GM12874 (cell line): Measurements from ENCODE around the gene ANKS1A.

Experiments
- CTCF ChIP-seq: IDR thresholded peaks from 2 replicates; pipeline ENCODE4 v1.5.1; 2011; ENCODE audit warnings: low read depth, mild to moderate bottlenecking, control low read depth, low read length, moderate library complexity; ENCODE audit not compliant: insufficient read depth

ANKS1A gene

DNA sequence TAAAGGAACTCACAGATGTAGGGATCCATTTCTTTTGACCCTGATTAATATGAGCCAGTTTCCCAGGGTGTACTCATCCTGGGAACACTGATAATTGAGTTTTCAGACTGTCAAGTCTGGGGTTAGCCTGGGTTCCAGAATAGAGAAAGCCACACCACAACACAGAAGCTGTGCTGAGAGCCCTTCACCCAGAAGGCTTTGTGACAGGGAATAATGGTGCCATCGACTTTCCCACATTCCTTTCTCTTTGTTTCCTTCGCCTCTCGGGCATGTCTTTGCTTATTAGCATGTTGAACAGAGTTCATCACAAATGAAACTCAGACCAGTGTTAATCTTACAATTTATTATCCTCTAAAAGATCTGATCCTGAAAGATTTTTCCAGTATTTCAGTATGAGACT, 157.0 kb downstream of the ANKS1A start:
- TF ChIP-seq CTCF = no peak

DNA sequence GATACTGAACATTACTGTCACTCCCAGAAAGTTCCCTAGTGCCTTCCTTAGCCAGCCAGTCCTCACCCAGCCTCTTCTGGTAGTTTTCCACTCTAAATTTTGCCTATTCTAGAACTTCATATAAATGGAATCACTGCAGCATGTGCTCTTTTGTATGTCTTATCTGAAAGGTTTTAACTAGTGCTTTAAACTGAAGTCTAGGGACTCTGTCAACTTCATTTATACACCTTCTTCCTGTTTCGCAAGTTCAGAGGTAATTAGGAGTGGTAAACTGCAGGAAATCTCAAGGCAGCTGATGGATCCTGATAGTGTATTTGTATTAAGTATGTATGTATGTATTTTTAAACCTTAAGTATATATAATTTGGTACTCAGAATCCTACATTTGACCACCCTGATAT, 157.8 kb downstream of the ANKS1A start:
- no peak for TF ChIP-seq CTCF

- TF ChIP-seq CTCF = no peak
Observed at GRCh38 chr6:35047265-35048011, 158.4 kb downstream of the ANKS1A start.

GRCh38 chr6:35048031-35048613, 159.1 kb downstream of the ANKS1A start:
- no peak for TF ChIP-seq CTCF

DNA sequence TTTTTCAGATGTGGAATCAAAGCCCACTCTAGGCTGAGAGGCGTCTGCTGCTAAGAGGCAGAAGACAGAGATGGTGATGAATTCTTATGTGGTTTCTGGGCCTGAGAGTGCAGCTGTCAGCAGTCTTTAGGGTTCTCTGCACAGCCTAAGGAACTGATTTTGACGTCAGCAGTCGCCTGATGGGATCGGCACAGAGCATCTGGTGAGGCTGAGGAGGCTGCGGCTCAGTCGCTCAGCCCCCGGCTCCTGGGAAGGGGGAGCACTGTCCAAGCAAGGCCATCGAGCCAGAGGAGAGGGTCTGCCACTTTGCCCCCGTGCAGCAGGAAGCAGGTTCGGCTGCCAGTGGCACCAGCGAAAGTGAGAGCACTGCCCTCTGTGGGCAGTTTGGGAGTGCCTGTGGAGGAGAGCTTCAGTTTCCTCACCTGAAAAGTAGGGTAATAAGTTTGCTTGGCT, 159.6 kb downstream of the ANKS1A start:
- peak; percentile 61 for TF ChIP-seq CTCF

- no peak for TF ChIP-seq CTCF
Observed at GRCh38 chr6:35049156-35049735, 160.2 kb downstream of the ANKS1A start.

DNA sequence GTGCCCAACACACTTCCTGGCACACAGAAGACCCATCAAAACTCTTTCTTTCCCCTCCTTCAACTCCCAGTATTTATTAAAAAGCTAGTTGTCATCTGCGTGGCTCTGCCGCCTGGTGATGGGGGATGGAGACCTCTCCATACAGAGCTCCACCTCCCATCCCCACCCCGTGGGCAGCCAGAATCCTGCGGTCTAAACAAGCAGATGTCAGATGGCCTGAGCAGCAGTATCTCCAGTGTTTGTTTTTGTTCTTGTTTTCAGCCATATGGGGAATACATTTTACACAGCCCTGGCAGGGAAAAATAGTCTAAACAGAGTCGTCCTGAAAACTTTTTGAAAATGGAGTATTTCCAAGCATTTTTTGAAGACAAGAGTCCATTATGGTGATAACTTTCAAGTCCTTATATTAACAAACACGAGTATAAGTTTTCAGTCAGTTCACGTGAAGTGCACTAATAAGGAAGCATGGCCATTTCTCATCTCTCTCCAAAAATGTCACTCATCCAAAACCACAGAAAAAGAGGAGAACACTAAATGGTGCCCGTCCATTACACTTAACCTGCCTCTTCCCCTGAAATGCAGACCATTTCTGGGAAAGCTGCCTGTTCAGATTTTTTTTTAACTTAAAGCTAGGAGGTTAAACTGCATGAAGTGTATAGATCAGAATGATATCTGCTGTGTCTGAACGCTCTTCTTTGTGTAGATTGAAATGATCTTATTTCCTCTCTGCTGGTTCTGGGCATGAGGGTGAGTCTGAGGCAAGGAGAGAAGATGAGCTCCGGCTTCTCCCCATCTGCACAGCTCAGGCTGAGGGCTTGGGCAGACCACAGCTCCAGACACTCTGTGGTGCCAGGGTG, 161.1 kb downstream of the ANKS1A start:
- no peak for TF ChIP-seq CTCF
